Loucy (cell line): ENCODE data around the gene LUC7L3.

Experiments
- H2AFZ ChIP-seq: fragments of 200-600 bp; sonication (generic); 2 replicates; pipeline ENCODE4 v1.6.0; 2016; ENCODE audit warnings: antibody characterized with exemption, mild to moderate bottlenecking, low read length, moderate library complexity
- H3F3A ChIP-seq: fragments of 200-600 bp; 2 replicates; pipeline ENCODE4 v1.6.0; 2016; ENCODE audit warnings: antibody characterized with exemption, low read depth, mild to moderate bottlenecking
- H3K27me3 ChIP-seq: fragments of 200-600 bp; sonication (generic); 2 replicates; pipeline ENCODE4 v1.6.1; 2014; ENCODE audit warnings: low read length, mild to moderate bottlenecking; ENCODE audit not compliant: insufficient read depth, poor library complexity, severe bottlenecking
- H3K36me3 ChIP-seq: fragments of 200-600 bp; sonication (generic); 2 replicates; pipeline ENCODE4 v1.6.1; 2016; ENCODE audit warnings: low read length; ENCODE audit not compliant: insufficient read depth
- H3K4me1 ChIP-seq: fragments of 200-600 bp; sonication (generic); 2 replicates; pipeline ENCODE4 v1.5.1; 2014; ENCODE audit warnings: low read length, mild to moderate bottlenecking; ENCODE audit not compliant: insufficient read depth, poor library complexity, severe bottlenecking
- H3K4me2 ChIP-seq: fragments of 200-600 bp; sonication (generic); 2 replicates; pipeline ENCODE4 v1.6.0; 2014; ENCODE audit warnings: antibody characterized with exemption, low read length, low read depth, mild to moderate bottlenecking; ENCODE audit not compliant: poor library complexity, severe bottlenecking
- H3K4me3 ChIP-seq: fragments of 200-600 bp; sonication (generic); 2 replicates; pipeline ENCODE4 v1.5.1; 2014; ENCODE audit warnings: low read length, mild to moderate bottlenecking, mixed read lengths; ENCODE audit not compliant: poor library complexity, severe bottlenecking
- H3K79me2 ChIP-seq: fragments of 200-600 bp; sonication (generic); 2 replicates; pipeline ENCODE4 v1.6.1; 2014; ENCODE audit warnings: low read length; ENCODE audit not compliant: insufficient read depth
- H3K9ac ChIP-seq: fragments of 200-600 bp; sonication (generic); 2 replicates; pipeline ENCODE4 v1.6.0; 2014; ENCODE audit warnings: mild to moderate bottlenecking, low read depth, low read length, moderate library complexity; ENCODE audit not compliant: poor library complexity, severe bottlenecking
- H3K9me2 ChIP-seq: fragments of 200-600 bp; sonication (generic); replicated peaks from 2 replicates; pipeline ENCODE4 v1.6.1; 2016; ENCODE audit warnings: low read depth, low read length, mixed read lengths
- H3K9me3 ChIP-seq: fragments of 200-600 bp; sonication (generic); 2 replicates; pipeline ENCODE4 v1.6.1; 2014; ENCODE audit warnings: mild to moderate bottlenecking, antibody characterized with exemption, low read length, low read depth; ENCODE audit not compliant: insufficient read depth
- H4K20me1 ChIP-seq: fragments of 200-600 bp; sonication (generic); 2 replicates; pipeline ENCODE4 v1.6.0; 2014; ENCODE audit warnings: antibody characterized with exemption, low read length, mild to moderate bottlenecking; ENCODE audit not compliant: insufficient read depth, poor library complexity, severe bottlenecking
- CTCF ChIP-seq: fragments of 200-600 bp; sonication (generic); conservative IDR thresholded peaks from 2 replicates; pipeline ENCODE4 v1.5.1; 2014; ENCODE audit warnings: mild to moderate bottlenecking, antibody characterized with exemption, low read length
- EZH2phosphoT487 ChIP-seq: fragments of 200-600 bp; IDR thresholded peaks from 2 replicates; pipeline ENCODE4 v1.6.1; 2018; ENCODE audit warnings: antibody characterized with exemption, mild to moderate bottlenecking, moderate library complexity, borderline replicate concordance

Gene LUC7L3

GRCh38 chr17:50794361-50794760 lies 75.0 kb downstream of the LUC7L3 start:
- H3K27me3 ChIP-seq: no peaks in the 10 kb centered on the region
- H3K9ac ChIP-seq: no peak overlapping the region
- H3K36me3 ChIP-seq: no peaks in the 10 kb centered on the region
- H3K9me3 ChIP-seq: no peaks in the 10 kb centered on the region
- H4K20me1 ChIP-seq: no peaks in the 10 kb centered on the region
- TF ChIP-seq CTCF (no peak), EZH2phosphoT487 (no peak)
- no peaks in the 10 kb centered on the region for H3K4me1 ChIP-seq
- H3K4me2 ChIP-seq: no peak overlapping the region
- no peaks in the 10 kb centered on the region for H3K79me2 ChIP-seq
- no peaks in the 10 kb centered on the region for H3F3A ChIP-seq
- H3K4me3 ChIP-seq: no peak overlapping the region
- no peak overlapping the region for H2AFZ ChIP-seq
- no peaks in the 10 kb centered on the region for H3K9me2 ChIP-seq

DNA sequence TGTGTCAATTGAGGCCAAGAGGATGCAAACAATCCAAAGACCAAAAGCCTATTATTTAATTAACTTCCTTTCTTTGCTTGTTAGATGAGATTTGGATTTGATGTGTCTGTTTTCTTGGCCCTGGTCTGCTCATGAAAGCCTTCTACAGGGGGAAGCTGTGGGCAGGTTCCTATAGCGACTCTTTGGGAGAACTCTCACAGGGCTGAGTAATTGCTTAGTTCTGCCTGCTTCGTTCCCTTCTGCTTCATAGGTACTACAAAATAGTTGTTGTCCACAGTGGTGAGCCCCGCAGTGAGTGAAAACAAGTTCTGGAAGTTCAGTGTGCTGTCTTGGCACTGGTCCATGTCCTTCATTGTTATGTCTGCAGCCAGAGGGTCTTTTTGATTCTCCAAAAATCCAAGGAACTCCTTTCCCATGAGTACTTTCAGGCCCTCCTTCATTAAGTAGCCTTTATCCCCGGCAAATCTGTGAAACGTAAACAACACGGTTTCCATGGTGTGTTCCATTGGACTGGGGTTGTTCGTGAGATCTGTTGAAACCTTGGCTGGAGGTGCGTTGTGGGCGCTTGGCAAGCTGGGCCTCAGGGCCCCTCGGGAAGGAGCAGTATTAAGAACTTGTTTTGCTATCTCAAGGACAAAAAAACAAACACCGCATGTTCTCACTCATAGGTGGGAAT lies 77.9 kb downstream of the LUC7L3 start:
- Histone ChIP-seq H3K4me2 (no peak overlapping the region), H3F3A (no peaks in the 10 kb centered on the region), H3K79me2 (no peaks in the 10 kb centered on the region), H4K20me1 (no peaks in the 10 kb centered on the region), H3K4me1 (no peaks in the 10 kb centered on the region), H2AFZ (no peak overlapping the region), H3K27me3 (no peaks in the 10 kb centered on the region), H3K9me3 (no peaks in the 10 kb centered on the region), H3K9ac (no peak overlapping the region), H3K4me3 (no peak overlapping the region), H3K36me3 (no peaks in the 10 kb centered on the region), H3K9me2 (no peaks in the 10 kb centered on the region)
- TF ChIP-seq CTCF (no peak), EZH2phosphoT487 (no peak)

GRCh38 chr17:50798424-50799288 lies 79.3 kb downstream of the LUC7L3 start:
- no peaks in the 10 kb centered on the region for H3K36me3 ChIP-seq
- H3K9me2 ChIP-seq: no peaks in the 10 kb centered on the region
- H3K4me3 ChIP-seq: no peak overlapping the region
- H3K4me2 ChIP-seq: no peak overlapping the region
- H3K9ac ChIP-seq: no peak overlapping the region
- no peaks in the 10 kb centered on the region for H3K9me3 ChIP-seq
- H3F3A ChIP-seq: no peaks in the 10 kb centered on the region
- H4K20me1 ChIP-seq: no peaks in the 10 kb centered on the region
- no peaks in the 10 kb centered on the region for H3K79me2 ChIP-seq
- H2AFZ ChIP-seq: no peak overlapping the region
- TF ChIP-seq EZH2phosphoT487 (no peak), CTCF (no peak)
- H3K27me3 ChIP-seq: no peaks in the 10 kb centered on the region
- H3K4me1 ChIP-seq: no peaks in the 10 kb centered on the region
